HL-60 (cell line): ENCODE results near the gene DVL1.

ENCODE experiments used
- DNase-seq, 2 experiments: peaks; one replicate each; pipeline ENCODE4 v3.0.0-alpha.2; 2010 to 2020; ENCODE audit warnings: low read depth in 1 of 2, low spot score in 1 of 2
- H3K27ac ChIP-seq: fragments of 250-450 bp; sonication (Bioruptor Pico); replicated peaks from 2 replicates; pipeline ENCODE4 v1.5.1; 2020; ENCODE audit warnings: mild to moderate bottlenecking, moderate library complexity
- H3K27me3 ChIP-seq: fragments of 250-450 bp; sonication (Bioruptor Pico); 2 replicates; pipeline ENCODE4 v1.5.1; 2021; ENCODE audit warnings: mild to moderate bottlenecking, moderate library complexity; ENCODE audit not compliant: insufficient read depth, poor library complexity, severe bottlenecking
- H3K4me3 ChIP-seq: replicated peaks from 2 replicates; pipeline ENCODE4 v1.5.1; 2011; ENCODE audit warnings: mild to moderate bottlenecking, control low read depth, low read length; ENCODE audit not compliant: insufficient read depth
- CTCF ChIP-seq: IDR thresholded peaks from one replicate; pipeline ENCODE4 v1.5.1; 2011; ENCODE audit warnings: low read length, control low read depth, inconsistent platforms; ENCODE audit not compliant: insufficient read depth
- GABPA ChIP-seq: IDR thresholded peaks from 2 replicates; pipeline ENCODE4 v1.6.1; 2012; ENCODE audit warnings: low read depth
- POLR2AphosphoS5 ChIP-seq: IDR thresholded peaks from 2 replicates; pipeline ENCODE4 v1.6.1; 2012; ENCODE audit warnings: low read depth
- REST ChIP-seq: IDR thresholded peaks from 2 replicates; pipeline ENCODE4 v1.6.1; 2012; ENCODE audit warnings: low read depth; ENCODE audit not compliant: insufficient replicate concordance
- SPI1 ChIP-seq: IDR thresholded peaks from 2 replicates; pipeline ENCODE4 v1.6.1; 2012; ENCODE audit warnings: low read depth, mild to moderate bottlenecking, borderline replicate concordance

The DVL1 gene

GRCh38 chr1:1342061-1342562, 7.1 kb downstream of the DVL1 start:
- no peak for DNase-seq
- TF ChIP-seq CTCF = no peak
- TF ChIP-seq REST = no peak
- TF ChIP-seq GABPA = no peak
- TF ChIP-seq SPI1 = no peak
- no peak for TF ChIP-seq POLR2AphosphoS5
- H3K4me3 ChIP-seq = no peak overlapping the region
- H3K27ac ChIP-seq = no peak overlapping the region
- H3K27me3 ChIP-seq = no peaks in the 10 kb centered on the region

GRCh38 chr1:1341549-1342021, 7.6 kb downstream of the DVL1 start:
- Histone ChIP-seq H3K4me3 (no peak overlapping the region), H3K27ac (no peak overlapping the region)
- TF ChIP-seq REST (no peak), POLR2AphosphoS5 (no peak), GABPA (no peak), CTCF (no peak), SPI1 (no peak)

GRCh38 chr1:1340791-1341548, 8.2 kb downstream of the DVL1 start:
- Histone ChIP-seq H3K4me3 (no peak overlapping the region), H3K27ac (no peak overlapping the region), H3K27me3 (no peaks in the 10 kb centered on the region)
- TF ChIP-seq POLR2AphosphoS5 = no peak; the same call in 1 of the 2 replicates
- no peak for TF ChIP-seq GABPA
- no peak for TF ChIP-seq SPI1
- no peak for TF ChIP-seq CTCF
- no peak for TF ChIP-seq REST
- DNase-seq = no peak

More at GRCh38 chr1:1341549-1342021, 7.6 kb downstream of the DVL1 start:
- no peaks in the 10 kb centered on the region for H3K27me3 ChIP-seq
- no peak for DNase-seq
